DND-41 (cell line): Measurements from ENCODE around the gene MCL1.

Experiments
- ATAC-seq: fragments of 200-7000 bp; cut with Tn5 transposase; 3 replicates; pipeline ENCODE4 v1.9.1; 2021; ENCODE audit warnings: low read depth; ENCODE audit not compliant: insufficient read depth
- DNase-seq: peaks from one replicate; pipeline ENCODE4 v3.0.0-alpha.2; 2020
- H2AFZ ChIP-seq: 2 replicates; pipeline ENCODE4 v1.6.0; 2012; ENCODE audit warnings: low read depth, low read length
- H3K27ac ChIP-seq: 2 replicates; pipeline ENCODE4 v1.5.1; 2012; ENCODE audit warnings: low read length, inconsistent platforms
- H3K27me3 ChIP-seq: fragments of 200-600 bp; sonication (generic); 2 replicates; pipeline ENCODE4 v1.6.0; 2012; ENCODE audit warnings: low read length, mild to moderate bottlenecking, inconsistent platforms; ENCODE audit not compliant: insufficient read depth, poor library complexity
- H3K36me3 ChIP-seq: 2 replicates; pipeline ENCODE4 v1.5.1; 2012; ENCODE audit warnings: low read length, inconsistent platforms; ENCODE audit not compliant: insufficient read depth
- H3K4me1 ChIP-seq: 2 replicates; pipeline ENCODE4 v1.5.1; 2012; ENCODE audit warnings: mild to moderate bottlenecking, low read length; ENCODE audit not compliant: insufficient read depth
- H3K4me2 ChIP-seq: 2 replicates; pipeline ENCODE4 v1.6.0; 2012; ENCODE audit warnings: mild to moderate bottlenecking, moderate library complexity, low read length, inconsistent platforms; ENCODE audit not compliant: insufficient read depth
- H3K4me3 ChIP-seq, 2 experiments: fragments of 200-600 bp in 1 of 2; shearing (Covaris generic) in 1 of 2; 2 replicates each; pipeline ENCODE4 v1.5.1; 2012 to 2016; ENCODE audit warnings: inconsistent platforms in 2 of 2, low read length in 2 of 2, mild to moderate bottlenecking in 2 of 2, low read depth in 1 of 2, moderate library complexity in 1 of 2
- H3K79me2 ChIP-seq: 2 replicates; pipeline ENCODE4 v1.6.0; 2012; ENCODE audit warnings: low read length, inconsistent platforms; ENCODE audit not compliant: insufficient read depth
- H3K9ac ChIP-seq: 2 replicates; pipeline ENCODE4 v1.6.0; 2012; ENCODE audit warnings: low read depth, mild to moderate bottlenecking, inconsistent platforms, low read length, moderate library complexity
- H3K9me3 ChIP-seq: 2 replicates; pipeline ENCODE4 v1.5.1; 2012; ENCODE audit warnings: low read length, moderate library complexity, mild to moderate bottlenecking, inconsistent platforms; ENCODE audit not compliant: insufficient read depth, severe bottlenecking
- H4K20me1 ChIP-seq: 2 replicates; pipeline ENCODE4 v1.6.0; 2012; ENCODE audit warnings: low read length; ENCODE audit not compliant: insufficient read depth
- CTCF ChIP-seq: IDR thresholded peaks from 2 replicates; pipeline ENCODE4 v1.5.1; 2012; ENCODE audit warnings: borderline replicate concordance, low read length, moderate library complexity, mild to moderate bottlenecking; ENCODE audit not compliant: poor library complexity, severe bottlenecking; ENCODE audit errors: extremely low read depth
- EZH2 ChIP-seq: IDR thresholded peaks from 3 replicates; pipeline ENCODE4 v1.6.1; 2012; ENCODE audit warnings: borderline replicate concordance, low read depth, mild to moderate bottlenecking, moderate library complexity, low read length, inconsistent platforms; ENCODE audit not compliant: severe bottlenecking

Gene MCL1

GRCh38 chr1:150576794-150577556 is 2.4 kb downstream of the MCL1 start:
- peaks cover 74% of the 10 kb centered on the region for H3K79me2 ChIP-seq
- peak overlapping the region; percentile 88; the same call in 1 of the 2 replicates for H3K27ac ChIP-seq
- H3K9ac ChIP-seq: peak overlapping the region; percentile 95
- H2AFZ ChIP-seq: no peak overlapping the region
- peak overlapping the region; percentile 78 to 83; a peak in 3 of 4 replicates for H3K4me3 ChIP-seq
- no peaks in the 10 kb centered on the region for H3K27me3 ChIP-seq
- peaks cover 52% of the 10 kb centered on the region for H3K4me1 ChIP-seq
- DNase-seq (no peak), ATAC-seq (no peak)
- peaks cover 64% of the 10 kb centered on the region for H3K36me3 ChIP-seq
- peak overlapping the region; percentile 84 for H3K4me2 ChIP-seq
- no peak for TF ChIP-seq CTCF
- TF ChIP-seq EZH2: no peak
- peaks cover 58% of the 10 kb centered on the region for H4K20me1 ChIP-seq
- no peaks in the 10 kb centered on the region for H3K9me3 ChIP-seq

- peaks cover 77% of the 10 kb centered on the region for H3K79me2 ChIP-seq
- peaks cover 56% of the 10 kb centered on the region for H3K4me1 ChIP-seq
Observed at GRCh38 chr1:150576367-150576711, 3.1 kb downstream of the MCL1 start.

GRCh38 chr1:150575518-150576366 is 3.7 kb downstream of the MCL1 start:
- Histone ChIP-seq H3K9me3 (no peaks in the 10 kb centered on the region), H3K79me2 (peaks cover 83% of the 10 kb centered on the region), H3K4me1 (peaks cover 62% of the 10 kb centered on the region), H3K9ac (peak overlapping the region; percentile 95), H3K27me3 (no peaks in the 10 kb centered on the region), H3K4me2 (peak overlapping the region; percentile 84), H2AFZ (no peak overlapping the region), H3K4me3 (peak overlapping the region; percentile 16 to 83; a peak in 3 of 4 replicates), H3K36me3 (peaks cover 67% of the 10 kb centered on the region), H3K27ac (peak overlapping the region; percentile 43; the same call in 1 of the 2 replicates), H4K20me1 (peaks cover 58% of the 10 kb centered on the region)
- ATAC-seq: no peak
- no peak for DNase-seq
- TF ChIP-seq EZH2 (no peak), CTCF (no peak)

More at GRCh38 chr1:150576367-150576711, 3.1 kb downstream of the MCL1 start:
- H3K4me2 ChIP-seq: peak overlapping the region; percentile 84
- H3K9ac ChIP-seq: peak overlapping the region; percentile 95
- no peak for TF ChIP-seq EZH2
- TF ChIP-seq CTCF: no peak
- H3K36me3 ChIP-seq: peaks cover 64% of the 10 kb centered on the region
- peak overlapping the region; percentile 88; the same call in 1 of the 2 replicates for H3K27ac ChIP-seq
- H3K9me3 ChIP-seq: no peaks in the 10 kb centered on the region
- H3K4me3 ChIP-seq: peak overlapping the region; percentile 16 to 83; a peak in 3 of 4 replicates
- ATAC-seq (no peak), DNase-seq (no peak)
- no peak overlapping the region for H2AFZ ChIP-seq
- H3K27me3 ChIP-seq: no peaks in the 10 kb centered on the region
- peaks cover 58% of the 10 kb centered on the region for H4K20me1 ChIP-seq
